ENCODE data around the gene PRKAG2.

GRCh38 chr7:151886783-151887182 lies 9.9 kb upstream of the PRKAG2 start:
- no peak for TF ChIP-seq ZFX (IDR thresholded peaks at IDR 0.05; ENCODE audit: borderline replicate concordance)
- no peak for TF ChIP-seq CTCF (IDR thresholded peaks at IDR 0.05)
